GM21447 (cell line): Measurements from ENCODE around the gene RPAP2.
"Not testable (repeated sequence)": the region's sequence is repeated elsewhere in the genome, so short reads cannot be mapped to it uniquely, and the experiment has no call there.

ENCODE experiments used
- ATAC-seq: cut with Tn5 transposase; IDR thresholded peaks from one replicate; pipeline ENCODE4 v1.9.1; 2021; ENCODE audit not compliant: unreplicated experiment

Gene RPAP2

GRCh38 chr1:92374223-92374622, 75.4 kb downstream of the RPAP2 start:
- ATAC-seq: no peak

GRCh38 chr1:92376345-92376744, 77.5 kb downstream of the RPAP2 start:
- ATAC-seq: no peak

GRCh38 chr1:92377991-92378390, 79.1 kb downstream of the RPAP2 start:
- ATAC-seq: not testable (repeated sequence)

- no peak for ATAC-seq
Observed at GRCh38 chr1:92380867-92381266, 82.0 kb downstream of the RPAP2 start.

GRCh38 chr1:92393966-92394365, 95.1 kb downstream of the RPAP2 start:
- ATAC-seq: not testable (repeated sequence)

- no peak for ATAC-seq
Observed at GRCh38 chr1:92398519-92398918, 99.7 kb downstream of the RPAP2 start.

- peak; percentile 93 for ATAC-seq
Observed at GRCh38 chr1:92399076-92399475, 100.2 kb downstream of the RPAP2 start.

GRCh38 chr1:92404661-92405060, 105.8 kb downstream of the RPAP2 start:
- ATAC-seq: no peak

GRCh38 chr1:92408825-92409224, 110.0 kb downstream of the RPAP2 start:
- ATAC-seq: no peak

GRCh38 chr1:92409946-92410549, 111.2 kb downstream of the RPAP2 start:
- no peak for ATAC-seq

- ATAC-seq: no peak
Observed at GRCh38 chr1:92410706-92411105, 111.8 kb downstream of the RPAP2 start.

GRCh38 chr1:92411511-92411910, 112.7 kb downstream of the RPAP2 start:
- ATAC-seq: no peak

GRCh38 chr1:92419642-92420041, 120.8 kb downstream of the RPAP2 start:
- no peak for ATAC-seq

GRCh38 chr1:92424381-92424780, 125.5 kb downstream of the RPAP2 start:
- no peak for ATAC-seq

GRCh38 chr1:92425617-92426016, 126.8 kb downstream of the RPAP2 start:
- no peak for ATAC-seq

- ATAC-seq: no peak
Observed at GRCh38 chr1:92430030-92430429, 131.2 kb downstream of the RPAP2 start.

GRCh38 chr1:92434572-92434971, 135.7 kb downstream of the RPAP2 start:
- ATAC-seq: not testable (repeated sequence)

GRCh38 chr1:92439291-92439690, 140.4 kb downstream of the RPAP2 start:
- ATAC-seq: no peak

- ATAC-seq: no peak
Observed at GRCh38 chr1:92441316-92441696, 142.4 kb downstream of the RPAP2 start.

- no peak for ATAC-seq
Observed at GRCh38 chr1:92441697-92442342, 143.0 kb downstream of the RPAP2 start.

GRCh38 chr1:92442351-92442750, 143.5 kb downstream of the RPAP2 start:
- no peak for ATAC-seq

- ATAC-seq: no peak
Observed at GRCh38 chr1:92443893-92444292, 145.0 kb downstream of the RPAP2 start.

- ATAC-seq: no peak
Observed at GRCh38 chr1:92444351-92444750, 145.5 kb downstream of the RPAP2 start.
